Sigmoid colon (tissue), 7 donors: ENCODE results near the gene NCOA4. TPM values are rescaled to one million over a fixed set of nuclear protein-coding genes. Genes with fewer than 3 reads are reported as not detected.
"Not testable (repeated sequence)": the region's sequence is repeated elsewhere in the genome, so short reads cannot be mapped to it uniquely, and the experiment has no call there.

Experiments used
- DNase-seq: peaks from one replicate; pipeline ENCODE4 v3.0.0-alpha.2; 2019
- H3K27ac ChIP-seq, 4 donors: fragments of 200-600 bp; sonication (generic); one replicate each; pipeline ENCODE4 v1.5.1; 2016 to 2019; ENCODE audit warnings: mild to moderate bottlenecking in 1 of 4
- H3K27me3 ChIP-seq, 3 donors: fragments of 200-600 bp; sonication (generic); one replicate each; pipeline ENCODE4 v1.5.1; 2019; ENCODE audit warnings: mild to moderate bottlenecking in 1 of 3
- H3K36me3 ChIP-seq, 4 donors: fragments of 200-600 bp; sonication (generic); one replicate each; pipeline ENCODE4 v1.5.1; 2016 to 2019
- H3K4me1 ChIP-seq, 4 donors: fragments of 200-600 bp; sonication (generic); one replicate each; pipeline ENCODE4 v1.5.1; 2017 to 2019
- H3K4me3 ChIP-seq, 4 donors: fragments of 200-600 bp; sonication (generic); one replicate each; pipeline ENCODE4 v1.5.1; 2017 to 2019; ENCODE audit warnings: mild to moderate bottlenecking in 2 of 4, moderate library complexity in 1 of 4
- H3K9me3 ChIP-seq, 4 donors: fragments of 200-600 bp in 3 of 4; sonication (generic) in 3 of 4; one replicate each; pipeline versions ENCODE4 v1.5.1 to v1.6.1; 2013 to 2019
- CTCF ChIP-seq, 4 experiments: fragments of 450-650 bp in 3 of 4; fragments of 200-600 bp in 1 of 4; IDR thresholded peaks; one replicate each; pipeline ENCODE4 v1.5.1; 2016 to 2019; ENCODE audit warnings: antibody characterized with exemption in 4 of 4, mild to moderate bottlenecking in 3 of 4, moderate library complexity in 2 of 4
- EP300 ChIP-seq, 4 donors: sonication (generic); formaldehyde crosslinking; IDR thresholded peaks; one replicate each; pipeline ENCODE4 v1.6.1; 2017; ENCODE audit warnings: antibody characterized with exemption in 4 of 4
- POLR2A ChIP-seq, 2 donors: fragments of 450-650 bp; IDR thresholded peaks; one replicate each; pipeline ENCODE4 v1.6.1; 2016; ENCODE audit warnings: antibody characterized with exemption in 2 of 2, mild to moderate bottlenecking in 2 of 2, moderate library complexity in 2 of 2
- POLR2AphosphoS5 ChIP-seq, 4 donors: sonication (generic); formaldehyde crosslinking; IDR thresholded peaks; one replicate each; pipeline ENCODE4 v1.6.1; 2017; ENCODE audit warnings: antibody characterized with exemption in 4 of 4
- WGBS, 2 donors: extraction: QIAGEN DNeasy Blood & Tissue Kit; methylation state at CpG; one replicate each; pipeline ENCODE4 v1.1.7; 2013; 5-methylcytosine and 5-hydroxymethylcytosine counted together
- intact Hi-C: fragments of 100-400 bp; cut with DNase I; formaldehyde crosslinking; loops from one replicate; pipeline ENCODE4 v1.15.1; 2023
- polyA plus RNA-seq, 3 donors: library from polyadenylated mRNA; stranded (reverse); fragments of 200-250 nt; gene quantifications; one replicate each; pipeline ENCODE4 v1.2.3, GENCODE V29; 2013
- total RNA-seq, 4 donors: library from RNA; depleted of rRNA; stranded (reverse); fragments of >200 nt; gene quantifications; one replicate each; pipeline ENCODE4 v1.1.0, GENCODE V29; 2016
- donor health status: healthy with polysubstance abuse.
- donor health status: Bipolar disorder and iron deficiency.
- donor health status: healthy.

Gene NCOA4
- total and polyA plus RNA-seq, 7 donors = 82.6 to 192 (median 149) TPM

- TF ChIP-seq EP300 (IDR thresholded peaks at IDR 0.05) = no peak
- no peak for TF ChIP-seq POLR2AphosphoS5 (IDR thresholded peaks at IDR 0.05)
- TF ChIP-seq POLR2A (IDR thresholded peaks at IDR 0.05) = no peak
- TF ChIP-seq CTCF (IDR thresholded peaks at IDR 0.05) = no peak
- Histone ChIP-seq H3K4me1 (no peaks in the 10 kb centered on the region), H3K36me3 (peaks cover 0 to 63% (median 8%) of the 10 kb centered on the region in 4 donors), H3K27me3 (no peaks in the 10 kb centered on the region), H3K4me3 (no peak overlapping the region), H3K27ac (no peak overlapping the region), H3K9me3 (no peaks in the 10 kb centered on the region)
- 94 to 95% methylated on average over 4 of the region's 4 CpGs for WGBS, 2 donors
- DNase-seq = no peak
- intact Hi-C loops = no loop called here
Measured at GRCh38 chr10:45997557-45997956, 32.9 kb downstream of the NCOA4 start.

- H3K27me3 ChIP-seq, H3K4me3 ChIP-seq, H3K9me3 ChIP-seq, DNase-seq, intact Hi-C loops, H3K4me1 ChIP-seq, H3K27ac ChIP-seq: not testable (repeated sequence)
- H3K36me3 ChIP-seq = peaks cover 0 to 53% (median 9%) of the 10 kb centered on the region in 4 donors
- 65 to 88% methylated on average over 3 of the region's 3 CpGs for WGBS, 2 donors
Measured at GRCh38 chr10:45985590-45985989, 44.8 kb downstream of the NCOA4 start.

- 87 to 91% methylated on average over 2 of the region's 2 CpGs for WGBS, 2 donors
- H3K4me3 ChIP-seq, H3K9me3 ChIP-seq, DNase-seq, H3K4me1 ChIP-seq, intact Hi-C loops, H3K27me3 ChIP-seq, H3K27ac ChIP-seq: not testable (repeated sequence)
- peaks cover 0 to 45% (median 9%) of the 10 kb centered on the region in 4 donors for H3K36me3 ChIP-seq
Measured at GRCh38 chr10:45984473-45984872, 46.0 kb downstream of the NCOA4 start.

GRCh38 chr10:45983538-45984186 is 46.8 kb downstream of the NCOA4 start:
- intact Hi-C loops = not testable (repeated sequence)

GRCh38 chr10:45981367-45981766 is 49.1 kb downstream of the NCOA4 start:
- H3K4me1 ChIP-seq, intact Hi-C loops, H3K9me3 ChIP-seq, H3K27ac ChIP-seq, H3K4me3 ChIP-seq, DNase-seq, H3K27me3 ChIP-seq: not testable (repeated sequence)
- WGBS, 2 donors = 58 to 76% methylated on average over 1 of the region's 1 CpG
- peaks cover 0 to 35% (median 9%) of the 10 kb centered on the region in 4 donors for H3K36me3 ChIP-seq

More at GRCh38 chr10:45983538-45984186, 46.8 kb downstream of the NCOA4 start:
- H3K9me3 ChIP-seq, DNase-seq, H3K27ac ChIP-seq, H3K27me3 ChIP-seq, H3K4me3 ChIP-seq, H3K4me1 ChIP-seq: not testable (repeated sequence)
- peaks cover 0 to 40% (median 9%) of the 10 kb centered on the region in 4 donors for H3K36me3 ChIP-seq
- 65 to 82% methylated on average over 6 of the region's 6 CpGs for WGBS, 2 donors

- H3K36me3 ChIP-seq = peaks cover 0 to 21% (median 0%) of the 10 kb centered on the region in 4 donors
- 84 to 88% methylated on average over 1 of the region's 2 CpGs for WGBS, 2 donors
- not testable (repeated sequence) for H3K27me3 ChIP-seq, H3K9me3 ChIP-seq, H3K4me3 ChIP-seq, H3K4me1 ChIP-seq, DNase-seq, H3K27ac ChIP-seq
- intact Hi-C loops = loop anchor here (10.0 kb wide), 1 partner anchor 46 kb away; no protein-coding TSS in a partner anchor
Measured at GRCh38 chr10:45978554-45978953, 51.9 kb downstream of the NCOA4 start.

- not testable (repeated sequence) for DNase-seq, H3K27ac ChIP-seq, H3K27me3 ChIP-seq, H3K4me3 ChIP-seq, H3K9me3 ChIP-seq
- WGBS, 2 donors = 67 to 70% methylated on average over 3 of the region's 3 CpGs
- Histone ChIP-seq H3K4me1 (peaks cover 0 to 26% (median 17%) of the 10 kb centered on the region in 4 donors), H3K36me3 (peaks cover 0 to 16% (median 0%) of the 10 kb centered on the region in 4 donors)
- intact Hi-C loops = loop anchor here (10.0 kb wide), 1 partner anchor 51 kb away; no protein-coding TSS in a partner anchor
Measured at GRCh38 chr10:45974041-45974440, 56.4 kb downstream of the NCOA4 start.

GRCh38 chr10:45972813-45973169 is 57.6 kb downstream of the NCOA4 start:
- not testable (repeated sequence) for H3K9me3 ChIP-seq, H3K27me3 ChIP-seq, DNase-seq
- Histone ChIP-seq H3K36me3 (peaks cover 0 to 11% (median 0%) of the 10 kb centered on the region in 4 donors), H3K4me1 (peaks cover 0 to 26% (median 17%) of the 10 kb centered on the region in 4 donors), H3K27ac (peak overlapping the region; percentile 74 to 82 (median 80)), H3K4me3 (peak overlapping the region; percentile 54 to 87 (median 65))
- 0% methylated on average over 10 of the region's 10 CpGs for WGBS, 2 donors
- intact Hi-C loops = loop anchor here (10.0 kb wide), 1 partner anchor 52 kb away; no protein-coding TSS in a partner anchor
